NCI-H187 treated with DMSO at 0.1 percent for 48 hours (cell line): ENCODE data around the gene EMP2.
A peak's percentile ranks its signal among the peaks of the same experiment; 100 is the strongest.
"Not testable (repeated sequence)": the region's sequence is repeated elsewhere in the genome, so short reads cannot be mapped to it uniquely, and the experiment has no call there.

Source experiments
- DNase-seq: peaks from one replicate; lab custom pipeline; 2025; lab: John Stamatoyannopoulos, UW

The EMP2 gene

DNA sequence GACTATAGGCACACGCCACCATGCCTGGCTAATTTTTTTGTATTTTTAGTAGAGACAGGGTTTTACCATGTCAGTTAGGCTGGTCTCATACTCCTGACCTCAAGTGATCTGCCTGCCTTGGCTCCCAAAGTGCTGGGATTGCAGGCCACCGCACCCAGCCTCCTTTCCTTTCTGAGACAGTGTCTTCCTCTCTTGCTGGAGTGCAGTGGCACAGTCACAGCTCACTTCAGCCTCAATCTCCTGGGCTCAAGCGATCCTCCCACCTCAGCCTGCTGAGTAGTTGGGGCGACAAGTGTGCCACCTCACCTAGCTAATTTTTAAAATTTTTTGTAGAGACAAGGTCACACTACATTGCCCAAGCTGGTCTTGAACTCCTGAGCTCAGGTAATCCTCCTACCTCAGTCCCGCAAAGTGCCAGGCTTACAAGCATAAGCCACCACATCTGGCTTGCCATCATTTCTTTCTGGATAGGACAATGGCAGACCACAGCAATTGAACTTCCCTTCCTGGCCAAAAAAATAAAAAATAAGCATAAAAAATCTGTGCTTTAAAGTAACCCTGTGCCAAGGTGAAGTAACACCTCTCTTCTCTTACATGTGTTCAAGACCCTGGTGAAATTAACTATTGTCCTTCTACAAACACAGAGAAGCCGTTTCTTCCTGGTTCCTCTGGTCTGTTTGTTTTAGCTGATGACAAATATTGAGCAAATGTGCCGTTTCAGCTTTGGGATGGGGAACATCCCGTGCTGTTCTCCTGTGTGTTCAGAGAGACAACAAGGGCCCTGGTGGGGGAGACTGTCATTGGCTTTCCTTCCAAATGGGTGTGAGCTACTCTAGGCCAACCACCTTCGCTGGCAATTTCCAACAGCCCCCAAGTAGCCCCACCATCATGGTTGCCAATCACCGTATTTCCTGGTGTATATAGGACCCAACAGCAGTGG is 60.2 kb downstream of the EMP2 start:
- no peak for DNase-seq

- DNase-seq, result no peak
These were observed 61.1 kb downstream of the EMP2 start for GRCh38 chr16:10519297-10519696.

DNA sequence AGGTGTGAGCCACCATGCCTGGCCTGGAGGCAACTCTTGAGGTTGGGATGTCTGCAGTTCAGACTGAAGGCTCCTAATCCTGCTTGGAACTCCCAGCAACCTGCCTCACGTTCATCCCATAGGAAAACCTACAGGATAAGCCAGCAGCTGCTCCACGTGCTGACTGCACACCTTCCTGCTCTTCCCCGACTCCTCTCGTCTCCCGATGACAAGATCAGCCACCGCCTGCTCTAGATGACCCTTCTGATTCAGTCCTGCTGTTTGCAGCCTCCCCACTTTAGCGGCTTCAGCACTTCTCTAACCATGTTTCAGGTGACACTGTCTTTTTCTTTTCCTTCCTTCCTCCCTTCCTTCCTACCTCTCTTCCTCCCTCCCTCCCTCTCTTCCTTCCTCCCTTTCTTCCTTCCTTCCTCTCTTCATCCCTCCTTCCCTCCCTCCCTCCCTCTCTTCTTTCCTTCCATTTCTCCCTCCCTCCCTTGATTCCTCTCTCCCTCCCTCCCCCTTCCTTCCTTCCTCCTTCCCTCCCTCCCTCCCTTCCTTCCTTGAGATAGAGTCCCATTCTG is 61.8 kb downstream of the EMP2 start:
- no peak for DNase-seq

DNA sequence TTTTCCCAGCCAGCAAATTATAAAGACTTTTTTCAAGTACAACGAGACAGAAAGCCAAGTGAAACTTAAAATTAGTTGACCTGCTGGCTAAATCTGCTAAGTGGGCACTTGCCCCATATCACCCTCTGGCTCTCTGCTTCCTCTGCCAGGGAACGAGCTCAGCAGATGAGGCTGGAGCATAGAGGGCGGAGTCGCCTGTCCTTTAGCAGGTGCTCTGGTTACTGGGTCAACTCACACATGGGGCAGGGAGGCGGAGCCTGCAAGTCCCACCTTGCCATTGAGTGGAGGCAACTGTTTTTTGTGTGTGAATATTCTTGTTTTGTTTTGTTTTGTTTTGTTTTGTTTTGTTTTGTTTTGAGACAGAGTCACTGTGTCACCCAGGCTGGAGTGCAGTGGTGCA is 62.5 kb downstream of the EMP2 start:
- no peak for DNase-seq

GRCh38 chr16:10514369-10515055 is 65.9 kb downstream of the EMP2 start:
- DNase-seq, result no peak

GRCh38 chr16:10511829-10512228 is 68.6 kb downstream of the EMP2 start:
- no peak for DNase-seq

DNA sequence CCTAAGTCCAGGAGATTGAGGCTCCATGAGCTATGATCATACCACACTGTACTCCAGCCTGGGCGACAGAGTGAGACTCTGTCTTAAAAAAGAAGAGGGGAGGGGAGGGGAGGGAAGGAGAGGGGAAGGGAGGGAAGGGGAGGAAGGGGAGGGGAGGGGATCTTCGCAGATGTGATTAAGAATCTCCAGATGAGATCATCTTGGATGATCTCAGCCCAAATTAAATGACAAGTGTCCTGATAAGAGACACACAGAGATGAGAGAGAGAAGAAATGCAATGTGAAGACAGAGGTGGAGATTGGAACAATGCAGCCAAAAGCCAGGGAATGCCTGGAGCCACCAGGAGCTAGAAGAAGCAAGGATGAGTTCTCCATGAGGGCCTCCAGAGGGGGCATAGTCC is 70.1 kb downstream of the EMP2 start:
- no peak for DNase-seq

DNA sequence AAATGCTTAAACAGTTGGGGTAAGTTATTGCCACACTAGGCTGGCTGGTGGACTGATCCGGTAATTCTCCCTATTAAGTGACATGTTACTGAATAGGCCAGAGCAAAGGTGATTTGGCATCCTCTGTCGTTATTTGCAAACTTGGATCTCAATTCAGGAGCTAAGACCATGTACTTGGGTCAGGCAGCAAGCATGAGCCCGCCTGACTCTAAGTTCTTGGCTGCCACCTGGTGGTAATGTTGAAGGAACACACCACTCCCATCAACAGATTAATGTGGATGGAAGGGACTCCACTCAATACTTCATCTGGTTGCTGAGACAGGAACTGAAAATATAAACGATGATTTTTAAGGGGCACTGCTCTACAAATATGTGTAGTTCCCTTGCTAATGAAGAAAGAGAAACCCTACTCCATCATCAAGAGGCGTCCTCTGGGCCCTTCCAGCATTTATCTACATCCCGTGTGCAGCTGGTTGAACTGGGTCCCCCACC is 70.8 kb downstream of the EMP2 start:
- peak; percentile 9 for DNase-seq

DNA sequence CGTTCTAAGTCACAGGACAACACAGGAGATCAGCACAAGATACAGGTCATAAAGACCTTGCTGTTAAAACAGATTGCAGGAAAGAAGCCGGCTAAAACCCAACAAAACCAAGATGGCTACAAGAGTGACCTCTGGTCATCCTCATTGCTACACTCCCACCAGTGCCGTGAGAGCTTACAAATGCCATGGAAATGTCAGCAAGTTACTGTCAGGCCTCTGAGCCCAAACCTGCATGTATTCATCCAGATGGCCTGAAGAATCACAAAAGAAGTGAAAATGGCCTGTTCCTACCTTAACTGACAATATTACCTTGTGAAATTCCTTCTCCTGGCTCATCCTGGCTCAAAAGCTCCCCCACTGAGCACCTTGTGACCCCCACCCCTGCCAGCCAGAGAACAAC is 75.1 kb downstream of the EMP2 start:
- not testable (repeated sequence) for DNase-seq

DNA sequence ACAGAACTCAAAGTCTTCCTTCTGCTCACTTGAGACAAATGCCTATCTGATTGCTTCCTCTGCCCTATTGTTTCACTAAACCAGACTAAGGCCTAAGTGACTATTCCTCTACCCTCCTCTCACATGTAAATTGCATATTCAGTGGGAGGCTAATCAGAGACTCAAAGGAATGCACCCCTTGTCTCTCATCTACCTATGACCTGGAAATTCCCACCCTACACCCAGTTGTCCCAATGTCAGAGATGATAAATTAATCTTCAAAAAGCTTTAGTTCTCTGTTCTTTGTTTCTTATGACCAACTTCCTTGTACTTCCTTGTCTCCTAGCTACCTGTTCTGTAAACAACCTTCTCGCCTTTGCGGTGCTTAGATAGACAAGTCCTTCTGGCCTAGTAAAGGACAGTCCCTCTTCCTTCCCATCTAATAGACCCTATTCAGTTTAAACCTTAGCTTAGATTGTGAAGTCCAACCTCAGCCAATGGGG is 76.0 kb downstream of the EMP2 start:
- DNase-seq, result no peak

DNA sequence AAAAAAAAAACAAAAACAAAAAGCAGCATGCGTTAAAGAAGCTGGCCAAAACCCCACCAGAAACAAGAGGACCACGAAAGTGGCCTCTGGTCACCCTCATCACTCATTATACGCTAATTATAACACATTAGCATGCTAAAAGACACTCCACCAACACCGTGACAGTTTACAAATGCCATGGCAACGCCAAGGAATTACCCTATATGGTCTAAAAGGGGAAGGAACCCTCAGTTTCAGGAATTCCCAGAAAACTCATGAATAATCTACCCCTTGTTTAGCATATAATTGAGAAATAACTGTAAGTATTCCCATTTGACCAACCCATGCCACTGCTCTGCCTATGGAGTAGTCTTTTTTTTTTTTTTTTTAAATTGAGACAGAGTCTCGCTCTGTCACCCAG is 77.6 kb downstream of the EMP2 start:
- no peak for DNase-seq

DNA sequence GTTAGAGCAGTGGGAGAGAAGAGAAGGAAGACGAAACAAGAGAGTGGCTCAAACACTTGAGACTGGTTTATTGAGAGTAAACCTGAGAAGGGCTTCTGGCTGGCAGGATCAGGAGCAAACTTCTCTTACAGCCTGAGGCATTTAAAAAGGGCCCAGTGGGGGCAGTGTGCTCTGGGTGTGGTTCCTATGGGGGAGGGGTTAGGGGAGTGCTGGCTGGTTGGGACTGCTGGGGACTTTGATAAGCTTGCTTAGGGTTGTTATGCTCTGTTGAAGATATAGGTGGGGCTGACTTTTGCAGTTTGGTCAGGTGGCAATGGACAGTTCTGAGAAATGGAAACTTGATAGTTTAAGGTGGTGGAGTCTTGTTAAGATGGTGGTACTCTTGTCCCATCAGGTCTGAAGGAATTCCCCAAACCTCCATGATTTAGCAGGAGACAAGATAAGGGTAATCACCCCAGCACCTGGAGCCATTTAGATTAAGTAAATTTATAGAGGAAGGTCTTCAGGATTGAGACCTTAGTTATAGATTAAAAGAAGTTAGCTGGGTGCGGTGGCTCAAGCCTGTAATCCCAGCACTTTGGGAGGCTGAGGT is 79.3 kb downstream of the EMP2 start:
- no peak for DNase-seq

DNA sequence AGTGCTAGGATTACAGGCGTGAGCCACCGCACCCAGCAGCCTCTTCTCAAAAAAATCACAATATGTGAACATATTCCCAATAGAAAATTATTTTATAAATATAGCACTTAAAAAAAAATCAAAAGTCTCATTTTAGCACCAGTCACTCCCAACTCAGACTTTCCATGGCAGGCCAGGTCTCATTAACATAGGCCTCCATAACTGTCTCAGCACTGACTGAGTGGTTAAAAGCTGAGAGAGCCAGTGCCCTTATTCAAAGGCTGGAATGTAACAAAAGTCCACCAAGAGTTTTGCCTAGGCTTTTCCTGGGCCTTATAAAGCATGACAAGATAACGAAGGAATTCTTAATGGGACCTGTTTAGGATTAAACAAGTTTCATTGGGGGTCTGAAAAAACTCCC is 79.8 kb downstream of the EMP2 start:
- no peak for DNase-seq

- no peak for DNase-seq
These were observed 83.0 kb downstream of the EMP2 start for GRCh38 chr16:10497132-10498101.

GRCh38 chr16:10495031-10495345 is 85.4 kb downstream of the EMP2 start:
- no peak for DNase-seq

DNA sequence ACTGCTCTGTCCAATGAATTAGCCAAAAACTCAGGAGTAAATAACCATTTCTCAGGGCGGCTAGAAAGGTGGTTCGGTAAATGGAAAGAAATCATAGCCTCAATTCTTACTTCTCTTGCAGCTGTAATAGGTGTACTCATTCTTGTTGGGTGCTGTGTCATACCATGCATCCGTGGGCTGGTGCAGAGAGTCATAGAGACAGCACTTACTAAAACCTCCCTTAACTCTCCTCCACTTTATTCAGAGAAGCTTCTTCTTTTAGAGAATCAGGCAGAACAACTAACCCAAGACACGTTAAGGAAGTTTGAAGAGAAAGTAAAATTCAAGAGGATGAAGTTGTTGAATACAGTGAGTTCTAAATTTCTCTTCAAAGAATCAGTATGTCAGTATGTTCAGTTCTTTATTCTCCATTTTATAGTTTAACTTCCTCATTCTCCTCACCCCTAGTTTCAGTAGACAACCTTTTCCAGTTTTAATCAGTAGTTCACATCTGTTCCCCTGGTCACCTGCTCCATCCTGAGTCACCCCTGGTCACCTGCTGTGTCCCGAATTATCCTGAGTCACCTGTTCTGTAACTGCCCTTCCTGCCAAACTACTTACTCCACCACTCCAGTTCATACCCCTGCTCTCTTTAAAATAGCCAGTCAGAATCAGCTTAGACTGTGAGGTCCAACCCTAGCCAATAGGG is 85.9 kb downstream of the EMP2 start:
- no peak for DNase-seq

- DNase-seq, result no peak
These were observed 87.1 kb downstream of the EMP2 start for GRCh38 chr16:10493276-10493675.

DNA sequence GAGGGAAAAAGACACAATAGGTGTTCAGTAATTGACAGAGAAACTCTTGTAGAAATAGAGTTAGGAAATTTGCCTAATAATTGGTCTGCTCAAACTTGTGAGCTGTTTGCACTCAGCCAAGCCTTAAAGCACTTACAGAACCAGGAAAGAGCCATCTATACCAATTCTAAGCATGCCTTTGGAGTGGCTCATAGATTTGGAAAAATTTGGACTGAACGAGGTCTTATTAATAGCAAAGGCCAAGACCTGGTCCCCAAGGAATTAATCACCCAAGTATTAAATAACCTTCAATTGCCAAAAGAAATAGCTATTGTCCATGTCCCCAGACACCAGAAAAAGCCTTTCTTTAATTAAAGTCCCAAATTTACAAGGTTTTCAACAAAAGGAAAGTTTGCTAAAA is 90.3 kb downstream of the EMP2 start:
- no peak for DNase-seq

- no peak for DNase-seq
These were observed 94.6 kb downstream of the EMP2 start for GRCh38 chr16:10485698-10486382.

GRCh38 chr16:10485159-10485558 is 95.2 kb downstream of the EMP2 start:
- DNase-seq, result no peak
